Cortex of kidney (tissue), 1 donor: Measurements from ENCODE around the gene CDH13.

Experiments used
- DNase-seq: peaks from one replicate; lab custom pipeline; 2025; lab: John Stamatoyannopoulos, UW

Gene CDH13

GRCh38 chr16:82848013-82848412 lies 221.2 kb downstream of the CDH13 start:
- no peak for DNase-seq

GRCh38 chr16:82852388-82853008 lies 225.7 kb downstream of the CDH13 start:
- DNase-seq = no peak

- DNase-seq = no peak
These were observed 228.7 kb downstream of the CDH13 start for GRCh38 chr16:82855471-82855870.

GRCh38 chr16:82857693-82858365 lies 231.1 kb downstream of the CDH13 start:
- DNase-seq = no peak

- no peak for DNase-seq
These were observed 232.9 kb downstream of the CDH13 start for GRCh38 chr16:82859662-82860061.

GRCh38 chr16:82860071-82860470 lies 233.3 kb downstream of the CDH13 start:
- DNase-seq = no peak

- DNase-seq = no peak
These were observed 235.3 kb downstream of the CDH13 start for GRCh38 chr16:82862057-82862456.

- no peak for DNase-seq
These were observed 237.7 kb downstream of the CDH13 start for GRCh38 chr16:82864332-82865040.

GRCh38 chr16:82865412-82865811 lies 238.6 kb downstream of the CDH13 start:
- DNase-seq = no peak

GRCh38 chr16:82867485-82867884 lies 240.7 kb downstream of the CDH13 start:
- DNase-seq = no peak

GRCh38 chr16:82874271-82874670 lies 247.5 kb downstream of the CDH13 start:
- DNase-seq = no peak

GRCh38 chr16:82874672-82875071 lies 247.9 kb downstream of the CDH13 start:
- no peak for DNase-seq

GRCh38 chr16:82876951-82877350 lies 250.2 kb downstream of the CDH13 start:
- DNase-seq = no peak

- DNase-seq = no peak
These were observed 251.7 kb downstream of the CDH13 start for GRCh38 chr16:82878466-82878865.

GRCh38 chr16:82880346-82880745 lies 253.6 kb downstream of the CDH13 start:
- no peak for DNase-seq

- DNase-seq = no peak
These were observed 254.7 kb downstream of the CDH13 start for GRCh38 chr16:82881516-82881915.

- no peak for DNase-seq
These were observed 255.5 kb downstream of the CDH13 start for GRCh38 chr16:82882226-82882625.

- DNase-seq = no peak
These were observed 256.4 kb downstream of the CDH13 start for GRCh38 chr16:82882982-82883835.

- DNase-seq = no peak
These were observed 257.6 kb downstream of the CDH13 start for GRCh38 chr16:82884320-82884898.

- no peak for DNase-seq
These were observed 259.4 kb downstream of the CDH13 start for GRCh38 chr16:82886146-82886545.

- no peak for DNase-seq
These were observed 261.8 kb downstream of the CDH13 start for GRCh38 chr16:82888591-82889001.

GRCh38 chr16:82891424-82891823 lies 264.7 kb downstream of the CDH13 start:
- no peak for DNase-seq
